ENCODE measurements around the gene WDR1.

- no peak for TF ChIP-seq POLR2A (IDR thresholded peaks at IDR 0.05)
- TF ChIP-seq, protein P1, sequence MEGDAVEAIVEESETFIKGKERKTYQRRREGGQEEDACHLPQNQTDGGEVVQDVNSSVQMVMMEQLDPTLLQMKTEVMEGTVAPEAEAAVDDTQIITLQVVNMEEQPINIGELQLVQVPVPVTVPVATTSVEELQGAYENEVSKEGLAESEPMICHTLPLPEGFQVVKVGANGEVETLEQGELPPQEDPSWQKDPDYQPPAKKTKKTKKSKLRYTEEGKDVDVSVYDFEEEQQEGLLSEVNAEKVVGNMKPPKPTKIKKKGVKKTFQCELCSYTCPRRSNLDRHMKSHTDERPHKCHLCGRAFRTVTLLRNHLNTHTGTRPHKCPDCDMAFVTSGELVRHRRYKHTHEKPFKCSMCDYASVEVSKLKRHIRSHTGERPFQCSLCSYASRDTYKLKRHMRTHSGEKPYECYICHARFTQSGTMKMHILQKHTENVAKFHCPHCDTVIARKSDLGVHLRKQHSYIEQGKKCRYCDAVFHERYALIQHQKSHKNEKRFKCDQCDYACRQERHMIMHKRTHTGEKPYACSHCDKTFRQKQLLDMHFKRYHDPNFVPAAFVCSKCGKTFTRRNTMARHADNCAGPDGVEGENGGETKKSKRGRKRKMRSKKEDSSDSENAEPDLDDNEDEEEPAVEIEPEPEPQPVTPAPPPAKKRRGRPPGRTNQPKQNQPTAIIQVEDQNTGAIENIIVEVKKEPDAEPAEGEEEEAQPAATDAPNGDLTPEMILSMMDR (IDR thresholded peaks at IDR 0.05): no peak
Measured at GRCh38 chr4:10085386-10085785, 31.2 kb downstream of the WDR1 start.

All from thyroid gland (tissue), 4 donors.